GM18519 (cell line): ENCODE data around the gene ASTN1.

Experiments used
- ATAC-seq: cut with Tn5 transposase; IDR thresholded peaks from one replicate; pipeline ENCODE4 v1.9.1; 2021; ENCODE audit warnings: mild to moderate bottlenecking, moderate library complexity; ENCODE audit not compliant: unreplicated experiment, low FRiP score

The ASTN1 gene

DNA sequence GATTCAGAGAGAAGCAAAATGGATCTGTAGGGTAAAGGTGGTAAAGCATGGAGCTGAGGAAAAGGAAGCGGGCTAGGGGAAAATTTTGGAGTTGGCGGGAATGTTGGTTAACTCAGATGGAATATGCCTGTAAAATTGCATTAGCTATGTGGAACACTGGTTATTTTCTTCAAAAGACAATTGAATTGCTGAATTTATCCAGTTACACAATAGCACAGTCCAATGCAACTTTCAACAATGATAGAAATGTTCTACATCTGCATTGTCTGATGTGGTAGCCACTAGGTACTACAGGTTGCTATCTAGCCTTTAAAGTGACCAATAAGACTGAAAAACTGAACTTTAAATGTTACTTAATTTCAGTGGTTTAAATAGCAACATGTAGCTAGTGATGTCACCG, 315.2 kb downstream of the ASTN1 start:
- no peak for ATAC-seq

DNA sequence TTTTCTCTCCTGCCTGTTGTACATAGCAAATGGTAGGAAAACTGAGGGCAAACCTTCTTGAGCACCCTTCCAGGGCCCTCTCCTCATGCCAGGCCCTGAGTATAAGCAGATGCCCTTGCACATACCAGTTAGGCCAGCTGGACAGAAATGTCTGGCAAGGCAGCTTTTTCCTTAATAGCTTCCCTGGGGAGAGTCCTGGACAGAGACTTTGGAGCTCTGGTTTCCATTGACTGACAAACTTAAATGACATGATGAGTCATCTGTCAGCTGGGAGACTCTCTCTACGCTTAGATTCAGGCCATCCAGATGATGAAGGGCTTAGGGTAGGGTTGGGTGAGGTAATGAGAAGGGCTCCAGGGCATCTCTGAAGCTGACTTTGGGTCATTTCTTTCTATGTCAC, 317.5 kb downstream of the ASTN1 start:
- no peak for ATAC-seq

DNA sequence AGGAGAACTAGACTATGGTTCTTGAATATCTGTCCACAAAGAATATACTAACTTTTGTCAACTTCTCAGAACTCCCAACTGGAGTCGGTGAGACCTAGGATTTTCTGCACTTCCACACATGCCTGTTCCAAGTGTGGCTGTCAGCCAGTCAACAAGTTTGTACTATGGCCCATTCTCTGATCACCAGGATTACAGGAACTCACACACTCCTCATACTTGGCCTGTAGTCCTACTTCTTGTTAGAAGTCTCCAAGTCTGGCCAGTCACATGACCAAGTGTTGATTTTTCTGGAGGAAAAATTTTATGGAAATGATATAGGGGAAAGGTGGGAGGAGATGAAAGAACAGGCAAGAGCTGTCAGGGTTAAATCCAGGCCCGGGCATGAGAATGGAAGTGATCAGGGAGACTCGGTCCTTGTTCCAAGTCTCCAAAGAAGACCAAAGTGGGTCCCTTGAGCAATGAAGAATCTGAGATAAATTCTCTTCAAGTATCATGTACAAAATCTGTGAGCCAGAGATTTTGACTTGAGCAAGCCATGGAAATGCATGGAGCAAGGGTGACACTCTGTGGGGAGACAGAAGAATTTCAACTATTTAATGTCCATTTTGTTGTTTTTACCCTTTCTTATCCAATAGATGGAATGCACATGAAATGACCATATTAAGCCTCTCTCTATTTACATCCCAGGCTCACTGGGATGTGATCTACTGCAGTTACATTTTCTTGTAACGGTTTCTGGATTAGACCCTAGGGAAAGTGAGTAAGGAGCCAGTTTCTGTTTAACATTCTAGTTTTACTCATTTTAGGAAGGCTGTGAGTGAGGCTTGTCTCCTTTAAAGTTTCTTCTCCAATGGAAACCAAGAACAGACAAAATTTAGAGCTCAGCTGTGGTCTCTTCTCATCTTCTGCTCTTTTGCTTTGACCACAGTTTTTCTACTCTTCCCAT, 320.9 kb downstream of the ASTN1 start:
- ATAC-seq = no peak

DNA sequence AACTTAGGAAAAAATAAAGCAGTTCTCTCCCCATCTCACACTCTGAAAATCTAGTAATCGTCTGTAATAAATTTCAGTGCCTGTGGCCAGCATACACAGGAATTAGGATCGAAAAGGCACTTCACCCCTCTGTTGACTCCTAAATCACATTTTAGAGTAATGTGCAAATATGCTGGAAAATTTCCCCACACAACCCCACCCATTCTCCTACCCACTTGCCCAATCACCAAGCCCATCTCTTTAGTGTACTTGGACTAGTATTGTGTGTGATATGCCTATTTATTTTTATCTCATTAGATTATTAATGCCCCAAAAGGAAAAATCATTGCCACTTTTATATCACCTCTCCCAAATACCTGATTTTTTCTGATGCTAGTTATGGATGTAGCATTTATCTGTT, 323.3 kb downstream of the ASTN1 start:
- ATAC-seq = no peak

DNA sequence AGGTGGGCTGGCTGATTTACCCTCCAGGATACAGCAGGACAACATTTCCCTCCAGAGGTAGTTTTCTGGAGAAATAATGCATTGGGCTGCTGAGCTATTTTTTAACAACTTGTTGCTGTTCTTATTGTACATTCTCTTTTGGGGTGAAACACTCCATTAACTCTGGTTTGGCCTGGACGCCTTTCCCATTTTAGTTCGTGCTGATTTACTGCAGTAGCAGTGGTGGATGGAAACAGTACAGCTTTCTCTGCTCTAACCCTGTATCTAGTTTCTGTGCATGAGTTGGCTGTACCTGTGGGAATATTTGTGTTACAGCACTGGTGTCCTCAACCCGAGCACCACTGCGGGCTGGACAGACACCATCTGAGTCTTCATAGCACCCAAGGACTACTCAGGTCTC, 325.3 kb downstream of the ASTN1 start:
- no peak for ATAC-seq

DNA sequence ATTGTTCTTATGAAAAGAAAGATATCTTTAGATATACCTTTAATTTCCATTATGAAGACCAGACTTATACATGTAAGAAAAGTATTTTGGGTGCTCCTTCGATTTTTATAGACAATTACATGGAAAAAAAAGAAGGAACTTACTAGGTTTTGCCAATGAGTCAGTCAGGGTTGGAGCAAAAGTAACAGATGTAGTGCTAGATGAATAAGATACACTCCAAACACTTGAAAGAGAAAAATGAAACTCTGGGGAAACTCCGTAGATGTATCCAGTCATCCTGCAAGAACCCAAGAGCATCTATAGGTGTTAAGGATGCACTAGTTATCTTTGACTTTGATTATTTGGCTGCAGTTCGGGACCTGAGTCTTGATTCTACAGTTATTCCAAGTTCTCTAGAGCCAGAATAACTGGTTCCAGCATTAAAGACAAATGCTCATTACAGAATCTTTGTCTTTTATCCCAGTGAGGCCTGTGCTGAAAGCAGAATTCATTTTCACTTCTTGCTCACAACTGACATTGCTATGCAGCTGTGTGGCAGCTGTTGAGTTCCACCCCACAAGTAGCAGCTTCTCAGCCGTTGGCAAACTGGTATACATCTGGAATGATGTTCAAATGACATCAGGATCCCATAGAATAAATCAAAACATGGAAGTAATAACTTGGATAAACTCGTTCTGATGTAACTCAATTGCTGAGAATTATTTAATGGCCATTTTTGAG, 326.1 kb downstream of the ASTN1 start:
- ATAC-seq = no peak

DNA sequence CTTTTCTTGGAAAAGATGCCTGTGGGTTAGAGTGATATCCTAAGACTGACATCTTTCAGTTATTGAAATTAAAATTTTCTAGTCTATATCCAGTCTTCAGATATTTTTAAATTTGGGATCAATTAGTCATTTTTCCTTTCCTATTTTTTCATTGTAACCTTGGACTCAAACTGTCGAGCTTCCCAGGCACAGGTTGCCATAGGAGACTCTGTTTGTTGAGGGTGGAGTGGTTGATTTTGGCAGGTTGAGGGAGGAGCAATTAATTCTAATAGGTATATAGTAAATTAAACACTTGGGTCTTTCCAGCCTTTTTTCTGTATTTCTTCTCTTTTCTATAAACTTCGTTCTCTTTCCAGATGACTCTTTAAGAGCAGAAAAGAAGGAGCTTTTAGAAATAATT, 326.8 kb downstream of the ASTN1 start:
- no peak for ATAC-seq

DNA sequence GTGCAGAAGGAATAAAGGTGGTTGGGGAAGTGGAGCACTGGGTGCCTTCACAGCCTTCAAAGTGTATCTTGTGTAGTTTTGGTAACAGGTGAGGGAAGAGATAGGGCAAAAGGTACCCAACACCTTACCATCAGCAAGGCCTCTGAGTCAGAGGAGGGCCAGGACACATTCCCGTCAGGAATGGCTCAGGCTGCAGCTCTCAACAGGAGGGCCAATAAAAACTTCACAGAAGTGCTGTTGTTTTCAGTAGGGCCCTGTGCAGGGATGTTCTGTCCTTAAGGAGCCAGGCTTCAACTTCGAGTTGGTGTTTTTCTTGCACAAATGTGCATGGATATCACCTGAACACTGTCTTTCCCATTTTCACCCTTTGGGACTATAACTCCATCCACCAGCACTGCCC, 333.4 kb downstream of the ASTN1 start:
- no peak for ATAC-seq

DNA sequence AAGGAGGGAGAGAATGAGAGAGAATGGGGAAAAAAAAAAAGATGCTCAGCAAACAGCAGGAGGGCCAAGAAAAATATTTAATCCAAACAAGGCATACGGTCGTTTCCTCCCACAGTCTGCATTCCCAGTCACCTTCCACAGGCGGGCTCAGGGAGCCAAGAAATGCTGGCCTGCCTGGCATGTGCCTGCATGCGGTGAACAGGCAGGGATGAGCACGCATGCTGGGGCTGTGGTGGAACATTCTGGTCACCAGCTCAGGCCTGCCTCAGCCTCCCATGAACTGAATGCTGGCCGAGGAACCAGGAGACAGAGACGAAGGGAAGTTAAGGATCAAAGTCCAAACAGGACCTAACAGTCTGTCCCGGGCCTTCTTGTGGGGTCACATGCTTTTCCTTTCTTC, 335.3 kb downstream of the ASTN1 start:
- ATAC-seq = no peak

DNA sequence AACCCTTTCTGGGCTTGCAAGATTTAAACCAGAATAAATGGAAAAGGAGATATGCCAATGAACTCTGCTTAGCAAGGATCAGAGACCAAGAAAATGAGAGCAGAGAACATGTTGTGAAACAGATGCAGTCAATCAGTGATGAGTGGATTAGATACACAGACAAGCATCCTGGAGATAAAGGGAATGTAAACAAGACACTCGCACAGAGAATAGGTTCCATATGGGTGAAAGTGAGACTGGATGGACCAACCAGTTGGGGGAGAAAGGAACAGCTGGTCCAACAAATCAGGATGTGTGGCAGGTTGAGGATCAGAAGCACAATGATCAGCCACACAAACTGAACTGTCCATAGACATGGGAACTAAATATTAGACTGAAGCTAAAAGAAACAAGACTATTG, 338.2 kb downstream of the ASTN1 start:
- ATAC-seq = no peak

DNA sequence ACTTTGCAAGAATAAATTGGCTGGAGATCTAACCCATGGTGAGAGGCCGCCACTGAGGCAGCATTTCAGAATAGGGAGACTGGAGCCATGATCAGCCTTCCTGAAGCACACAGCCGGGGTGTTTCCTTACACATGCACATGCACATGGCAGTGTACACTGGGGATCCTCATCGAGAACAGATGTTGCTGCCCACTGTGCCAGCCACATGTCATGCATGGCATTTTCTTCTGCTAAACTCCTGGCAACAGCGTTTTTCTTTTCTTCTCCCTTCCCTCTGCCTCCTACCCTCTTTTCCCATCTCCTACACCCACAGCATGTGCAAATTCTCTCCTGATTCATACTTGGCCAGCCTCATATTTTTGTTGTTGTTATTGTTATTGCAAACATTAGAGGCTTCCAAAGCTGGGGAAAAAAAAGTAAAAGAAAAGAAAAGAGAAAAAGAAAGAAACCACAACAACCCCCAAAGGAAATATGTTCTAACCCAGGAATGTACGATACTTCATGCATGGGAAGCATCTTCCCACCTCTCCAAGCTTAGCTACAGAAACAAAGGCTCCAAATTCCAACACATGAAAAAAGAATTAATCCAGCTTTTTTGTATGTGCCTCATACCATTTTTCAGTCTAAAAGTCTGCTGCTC, 344.0 kb downstream of the ASTN1 start:
- ATAC-seq = no peak

DNA sequence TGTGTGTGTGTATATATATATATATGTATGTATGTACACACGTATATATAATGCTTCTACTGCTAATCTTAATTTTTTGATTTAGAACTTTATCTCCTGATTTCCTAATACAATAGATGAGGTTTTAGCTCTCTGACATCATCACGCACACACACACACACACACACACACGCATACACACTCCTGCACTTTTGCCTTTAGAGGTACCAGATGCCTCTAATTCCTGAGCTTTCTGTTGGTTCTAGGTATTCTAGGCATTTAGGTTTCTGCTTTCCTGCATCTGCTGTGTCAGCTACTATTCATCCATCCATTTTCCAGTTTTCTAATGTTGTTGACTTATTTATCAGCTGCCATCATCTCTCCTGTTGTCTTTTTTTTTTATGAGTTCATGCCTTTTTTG, 348.3 kb downstream of the ASTN1 start:
- no peak for ATAC-seq

DNA sequence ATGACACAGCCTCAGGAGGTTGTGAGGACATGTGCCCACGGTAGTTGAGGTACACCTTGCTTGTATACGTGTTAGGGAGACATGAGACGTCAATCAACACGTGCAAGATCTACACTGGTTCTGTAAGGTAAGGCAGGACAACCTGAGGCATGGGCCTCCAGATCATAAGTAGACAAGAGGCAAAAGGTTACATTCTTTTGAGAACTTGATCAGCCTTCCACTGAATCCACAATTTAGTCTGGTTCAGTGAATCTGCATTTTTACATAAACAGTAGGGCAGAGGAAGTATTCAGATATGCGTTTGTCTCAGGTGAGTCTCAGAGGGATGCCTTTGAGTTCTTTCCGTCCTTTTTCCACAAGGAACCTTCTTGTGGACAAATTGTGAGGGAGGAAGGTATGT, 348.9 kb downstream of the ASTN1 start:
- no peak for ATAC-seq

DNA sequence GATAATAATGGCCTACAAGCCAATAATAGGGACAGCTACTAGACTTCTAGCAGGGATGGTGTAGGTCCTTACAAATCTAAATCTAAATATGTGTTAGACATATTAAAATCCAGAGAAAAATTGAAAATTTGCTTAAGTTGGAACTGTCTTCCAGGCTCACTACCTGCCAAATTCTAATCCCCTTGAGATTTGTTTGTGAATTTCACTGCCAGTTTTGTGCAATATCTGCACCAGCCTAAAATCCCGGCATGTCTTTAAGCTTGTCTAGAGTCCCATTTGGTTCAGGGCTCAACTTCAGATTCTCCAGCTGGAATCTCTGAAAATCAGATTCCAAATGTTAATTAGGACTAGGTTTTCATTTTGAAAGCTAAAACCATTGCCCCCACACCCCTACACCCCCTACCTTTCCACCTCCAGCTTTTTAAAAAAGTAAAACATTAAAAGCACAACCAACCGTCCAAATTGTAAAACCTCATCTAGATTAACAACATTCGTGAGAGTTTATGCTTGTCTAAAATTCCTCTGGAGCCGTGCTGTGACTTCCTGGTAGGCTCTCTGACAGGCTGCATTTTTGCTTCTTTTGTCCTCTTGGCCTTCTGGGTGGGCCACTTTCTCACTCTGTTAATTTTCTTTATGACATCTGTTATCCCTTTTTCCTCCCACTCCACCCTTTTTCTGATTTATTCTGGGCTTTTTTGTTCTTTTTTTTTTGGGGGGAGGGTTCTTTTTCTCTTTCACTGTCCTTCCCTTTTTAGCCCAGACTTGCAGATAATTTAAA, 352.8 kb downstream of the ASTN1 start:
- no peak for ATAC-seq

DNA sequence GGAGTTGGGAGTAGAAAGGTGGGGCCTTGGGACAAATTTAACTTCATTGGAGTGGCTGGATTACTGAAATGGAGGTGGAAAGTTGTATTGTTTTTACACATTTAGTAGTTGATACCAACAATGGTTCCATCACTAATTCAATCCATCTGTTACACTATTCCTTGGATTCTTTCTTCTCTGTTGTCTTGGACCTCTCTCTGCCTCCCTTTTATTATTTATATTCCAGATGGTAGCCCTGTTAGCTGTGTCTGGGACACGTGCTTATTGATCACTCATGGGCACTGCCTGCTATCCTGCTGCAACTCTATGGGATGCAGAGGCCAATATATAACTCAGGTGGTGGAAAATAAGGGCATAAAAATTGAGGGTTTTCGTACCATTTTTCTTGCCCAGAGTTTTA, 355.2 kb downstream of the ASTN1 start:
- ATAC-seq = no peak
